Measurements from ENCODE around the gene TTC34.
A peak's percentile ranks its signal among the peaks of the same experiment; 100 is the strongest.

TTC34 gene

GRCh38 chr1:2641381-2642130, 159.9 kb downstream of the TTC34 start:
- H3K4me3 ChIP-seq (replicated peaks; ENCODE audit: low read depth, low read length), result peak overlapping the region; percentile 81
- no peak for TF ChIP-seq CTCF (IDR thresholded peaks at IDR 0.05; ENCODE audit: low read depth, low read length, missing control alignments)
- DNase-seq (ENCODE audit: extremely low read depth, low read depth), result no peak

- no peak for DNase-seq (ENCODE audit: extremely low read depth, low read depth)
- no peak overlapping the region for H3K4me3 ChIP-seq (replicated peaks; ENCODE audit: low read depth, low read length)
- TF ChIP-seq CTCF (IDR thresholded peaks at IDR 0.05; ENCODE audit: low read depth, low read length, missing control alignments), result no peak
Observed at GRCh38 chr1:2640626-2641025, 160.9 kb downstream of the TTC34 start.

- DNase-seq (ENCODE audit: extremely low read depth, low read depth), result no peak
- H3K4me3 ChIP-seq (replicated peaks; ENCODE audit: low read depth, low read length), result no peak overlapping the region
- TF ChIP-seq CTCF (IDR thresholded peaks at IDR 0.05; ENCODE audit: low read depth, low read length, missing control alignments), result no peak
Observed at GRCh38 chr1:2639607-2640521, 161.6 kb downstream of the TTC34 start.

- TF ChIP-seq CTCF (IDR thresholded peaks at IDR 0.05; ENCODE audit: low read depth, low read length, missing control alignments), result no peak
- no peak overlapping the region for H3K4me3 ChIP-seq (replicated peaks; ENCODE audit: low read depth, low read length)
- no peak for DNase-seq (ENCODE audit: extremely low read depth, low read depth)
Observed at GRCh38 chr1:2639203-2639602, 162.3 kb downstream of the TTC34 start.

GRCh38 chr1:2638466-2639115, 162.9 kb downstream of the TTC34 start:
- no peak overlapping the region for H3K4me3 ChIP-seq (replicated peaks; ENCODE audit: low read depth, low read length)
- no peak for DNase-seq (ENCODE audit: extremely low read depth, low read depth)
- no peak for TF ChIP-seq CTCF (IDR thresholded peaks at IDR 0.05; ENCODE audit: low read depth, low read length, missing control alignments)

- TF ChIP-seq CTCF (IDR thresholded peaks at IDR 0.05; ENCODE audit: low read depth, low read length, missing control alignments), result no peak
- no peak for DNase-seq (ENCODE audit: extremely low read depth, low read depth)
- no peak overlapping the region for H3K4me3 ChIP-seq (replicated peaks; ENCODE audit: low read depth, low read length)
Observed at GRCh38 chr1:2637442-2638145, 163.9 kb downstream of the TTC34 start.
